Trophoblast cell (in vitro differentiated cells and primary cell): Measurements from ENCODE around the gene CXCR5.
A peak's percentile ranks its signal among the peaks of the same experiment; 100 is the strongest.

Experiments
- DNase-seq, 2 donors: peaks; one replicate each; pipeline ENCODE4 v3.0.0-alpha.2; 2016
- H2AFZ ChIP-seq: 2 replicates; pipeline ENCODE4 v1.6.1; 2013; ENCODE audit warnings: low read length, moderate library complexity, mild to moderate bottlenecking; ENCODE audit not compliant: insufficient read depth, poor library complexity
- H2AK5ac ChIP-seq: 2 replicates; pipeline ENCODE4 v1.6.1; 2013; ENCODE audit warnings: mild to moderate bottlenecking, low read length
- H2BK120ac ChIP-seq: 2 replicates; pipeline ENCODE4 v1.6.1; 2013; ENCODE audit warnings: low read length, mild to moderate bottlenecking, moderate library complexity; ENCODE audit not compliant: insufficient read depth, poor library complexity
- H2BK12ac ChIP-seq: 2 replicates; pipeline ENCODE4 v1.6.1; 2013; ENCODE audit warnings: mild to moderate bottlenecking, low read length, moderate library complexity
- H2BK5ac ChIP-seq: 2 replicates; pipeline ENCODE4 v1.6.1; 2013; ENCODE audit warnings: low read length, low read depth, moderate library complexity, mild to moderate bottlenecking; ENCODE audit not compliant: poor library complexity
- H3K14ac ChIP-seq: 2 replicates; pipeline ENCODE4 v1.6.1; 2013; ENCODE audit warnings: mild to moderate bottlenecking, low read length
- H3K18ac ChIP-seq: 2 replicates; pipeline ENCODE4 v1.6.1; 2013; ENCODE audit warnings: mild to moderate bottlenecking, low read length
- H3K23ac ChIP-seq: 2 replicates; pipeline ENCODE4 v1.6.1; 2013; ENCODE audit warnings: low read length
- H3K27ac ChIP-seq: 2 replicates; pipeline ENCODE4 v1.5.1; 2013; ENCODE audit warnings: low read depth, mild to moderate bottlenecking, inconsistent platforms, low read length, moderate library complexity
- H3K27me3 ChIP-seq: 2 replicates; pipeline ENCODE4 v1.6.1; 2013; ENCODE audit warnings: inconsistent platforms, mild to moderate bottlenecking, low read length, moderate library complexity; ENCODE audit not compliant: insufficient read depth
- H3K36me3 ChIP-seq, 2 experiments: 1 replicate in 1 of 2; 2 replicates in 1 of 2; pipeline ENCODE4 v1.6.1; 2013; ENCODE audit warnings: low read length in 2 of 2, mild to moderate bottlenecking in 2 of 2, moderate library complexity in 1 of 2; ENCODE audit not compliant: insufficient read depth in 2 of 2, control insufficient read depth in 1 of 2
- H3K4ac ChIP-seq: 2 replicates; pipeline ENCODE4 v1.6.1; 2013; ENCODE audit warnings: low read depth, mild to moderate bottlenecking, low read length, moderate library complexity
- H3K4me1 ChIP-seq, 2 experiments: 1 replicate in 1 of 2; 2 replicates in 1 of 2; pipeline ENCODE4 v1.6.1; 2013; ENCODE audit warnings: low read length in 2 of 2, mild to moderate bottlenecking in 2 of 2, moderate library complexity in 1 of 2; ENCODE audit not compliant: insufficient read depth in 2 of 2, control insufficient read depth in 1 of 2
- H3K4me2 ChIP-seq: 2 replicates; pipeline ENCODE4 v1.6.1; 2013; ENCODE audit warnings: inconsistent platforms, mild to moderate bottlenecking, low read length, moderate library complexity
- H3K4me3 ChIP-seq: 2 replicates; pipeline ENCODE4 v1.5.1; 2013; ENCODE audit warnings: mild to moderate bottlenecking, low read depth, low read length, inconsistent platforms
- H3K79me1 ChIP-seq: one replicate; pipeline ENCODE4 v1.6.1; 2013; ENCODE audit warnings: low read length
- H3K79me2 ChIP-seq: 2 replicates; pipeline ENCODE4 v1.6.1; 2013; ENCODE audit warnings: low read length, mild to moderate bottlenecking; ENCODE audit not compliant: control insufficient read depth, insufficient read depth, poor library complexity
- H3K9ac ChIP-seq: 2 replicates; pipeline ENCODE4 v1.6.1; 2013; ENCODE audit warnings: mild to moderate bottlenecking, low read length
- H3K9me3 ChIP-seq: 2 replicates; pipeline ENCODE4 v1.6.1; 2013; ENCODE audit warnings: low read depth, mild to moderate bottlenecking, control low read depth, inconsistent platforms, low read length; ENCODE audit not compliant: insufficient read depth
- H4K12ac ChIP-seq: 2 replicates; pipeline ENCODE4 v1.6.1; 2013; ENCODE audit warnings: low read depth, mild to moderate bottlenecking, low read length, moderate library complexity
- H4K8ac ChIP-seq: 2 replicates; pipeline ENCODE4 v1.6.1; 2013; ENCODE audit warnings: low read depth, mild to moderate bottlenecking, low read length, moderate library complexity
- H4K91ac ChIP-seq: one replicate; pipeline ENCODE4 v1.6.1; 2013; ENCODE audit warnings: low read depth, mild to moderate bottlenecking, low read length, moderate library complexity
- WGBS: extraction: QIAGEN DNeasy Blood & Tissue Kit; methylation state at CpG from one replicate; pipeline ENCODE4 v1.1.7; 2013; ENCODE audit warnings: missing lambda C conversion rate; ENCODE audit not compliant: insufficient read length, insufficient coverage; ENCODE audit errors: extremely low coverage; 5-methylcytosine and 5-hydroxymethylcytosine counted together

CXCR5 gene

GRCh38 chr11:118909619-118910308 is 26.1 kb downstream of the CXCR5 start:
- Histone ChIP-seq H2BK5ac (peak overlapping the region; percentile 88), H2BK12ac (peak overlapping the region; percentile 95), H3K14ac (peak overlapping the region; percentile 90), H4K91ac (peak overlapping the region; percentile 98), H4K8ac (peak overlapping the region; percentile 75), H2AK5ac (peak overlapping the region; percentile 74), H3K18ac (peak overlapping the region; percentile 87), H3K79me2 (peaks cover 45% of the 10 kb centered on the region), H3K4me2 (peak overlapping the region; percentile 57), H3K4me3 (peak overlapping the region; percentile 40), H3K9ac (peak overlapping the region; percentile 16), H3K36me3 (peaks cover 32 to 33% of the 10 kb centered on the region in 2 experiments), H2AFZ (peak overlapping the region; percentile 79), H3K23ac (no peak overlapping the region), H3K27me3 (no peaks in the 10 kb centered on the region), H3K4me1 (peaks cover 55 to 65% of the 10 kb centered on the region in 2 experiments), H3K4ac (peak overlapping the region; percentile 87), H3K79me1 (peaks cover 51% of the 10 kb centered on the region), H3K9me3 (no peaks in the 10 kb centered on the region), H2BK120ac (peak overlapping the region; percentile 92), H3K27ac (peak overlapping the region; percentile 97), H4K12ac (peak overlapping the region; percentile 47)
- no CpG with 5 or more reads among the region's 21 CpGs for WGBS
- no peak for DNase-seq

DNA sequence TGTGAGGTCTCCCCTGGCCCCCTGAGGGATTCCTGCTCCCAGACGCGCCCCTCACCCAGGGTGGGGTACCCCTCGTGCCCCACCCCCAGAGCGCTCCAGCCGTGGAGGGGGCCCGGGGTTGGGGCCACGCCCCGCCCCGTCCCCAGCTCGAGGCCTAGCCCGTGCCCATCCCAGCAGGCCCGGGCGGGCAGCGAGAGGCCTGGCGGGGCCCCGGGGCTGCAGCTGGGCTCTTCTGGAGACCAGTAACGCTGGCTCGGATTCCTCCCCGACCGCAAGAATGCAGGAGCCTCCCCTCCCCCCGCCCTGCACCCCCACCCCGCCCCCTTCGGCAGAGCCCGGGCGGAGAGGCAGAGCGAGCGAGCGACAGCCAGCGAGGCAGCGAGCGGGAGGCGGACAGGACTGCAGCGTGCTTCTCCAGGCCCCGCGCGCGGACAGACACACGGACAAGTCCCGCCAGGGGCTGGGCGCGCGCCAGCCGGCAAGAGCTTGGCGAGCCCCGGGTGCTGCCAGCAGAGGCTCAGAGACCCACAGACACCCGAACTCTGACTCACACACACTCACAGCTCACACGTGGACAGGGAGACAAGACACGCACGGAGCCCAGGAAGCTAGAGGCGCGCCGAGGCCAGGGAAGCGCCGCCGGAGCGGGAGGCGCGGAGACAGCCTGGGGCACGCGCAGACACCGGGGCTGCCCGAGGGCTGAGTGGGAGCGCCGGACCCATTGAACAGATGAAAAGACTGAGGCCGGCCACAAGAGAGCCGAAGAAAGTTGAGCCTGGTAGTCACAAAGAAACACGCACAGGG is 26.8 kb downstream of the CXCR5 start:
- H3K27me3 ChIP-seq: no peaks in the 10 kb centered on the region
- no peak overlapping the region for H3K23ac ChIP-seq
- H4K12ac ChIP-seq: peak overlapping the region; percentile 65
- peak overlapping the region; percentile 92 for H3K14ac ChIP-seq
- H3K79me1 ChIP-seq: peaks cover 53% of the 10 kb centered on the region
- peak overlapping the region; percentile 79 for H2AFZ ChIP-seq
- peak overlapping the region; percentile 93 for H2AK5ac ChIP-seq
- peak overlapping the region; percentile 100 for H3K27ac ChIP-seq
- H2BK5ac ChIP-seq: peak overlapping the region; percentile 95
- H3K18ac ChIP-seq: peak overlapping the region; percentile 94
- H3K4me1 ChIP-seq: peaks cover 61 to 71% of the 10 kb centered on the region in 2 experiments
- peak overlapping the region; percentile 75 for H4K8ac ChIP-seq
- H2BK12ac ChIP-seq: peak overlapping the region; percentile 95
- DNase-seq: peak; percentile 92 to 93
- H3K4me3 ChIP-seq: peak overlapping the region; percentile 48
- H3K79me2 ChIP-seq: peaks cover 49% of the 10 kb centered on the region
- peak overlapping the region; percentile 99 for H4K91ac ChIP-seq
- whole genome bisulfite sequencing: no CpG with 5 or more reads among the region's 67 CpGs
- no peaks in the 10 kb centered on the region for H3K9me3 ChIP-seq
- H3K4me2 ChIP-seq: peak overlapping the region; percentile 63
- H2BK120ac ChIP-seq: peak overlapping the region; percentile 99
- H3K9ac ChIP-seq: peak overlapping the region; percentile 84
- H3K36me3 ChIP-seq: peaks cover 35% of the 10 kb centered on the region in 2 experiments
- H3K4ac ChIP-seq: peak overlapping the region; percentile 87

- whole genome bisulfite sequencing: no CpG with 5 or more reads among the region's 21 CpGs
- peak overlapping the region; percentile 95 for H2BK5ac ChIP-seq
- DNase-seq: peak; percentile 62 to 64
Measured at GRCh38 chr11:118911113-118911879, 27.6 kb downstream of the CXCR5 start.

More at GRCh38 chr11:118911113-118911879, 27.6 kb downstream of the CXCR5 start:
- peak overlapping the region; percentile 53 for H2AFZ ChIP-seq
- peaks cover 69 to 78% of the 10 kb centered on the region in 2 experiments for H3K4me1 ChIP-seq
- H3K79me2 ChIP-seq: peaks cover 56% of the 10 kb centered on the region
- H3K4me2 ChIP-seq: peak overlapping the region; percentile 63
- peak overlapping the region; percentile 69 for H2AK5ac ChIP-seq
- peaks cover 32 to 34% of the 10 kb centered on the region in 2 experiments for H3K36me3 ChIP-seq
- peak overlapping the region; percentile 75 for H4K8ac ChIP-seq
- H3K9ac ChIP-seq: peak overlapping the region; percentile 7
- H4K12ac ChIP-seq: peak overlapping the region; percentile 65
- no peaks in the 10 kb centered on the region for H3K9me3 ChIP-seq
- H3K14ac ChIP-seq: peak overlapping the region; percentile 96
- no peak overlapping the region for H3K23ac ChIP-seq
- peaks cover 59% of the 10 kb centered on the region for H3K79me1 ChIP-seq
- peak overlapping the region; percentile 97 for H2BK12ac ChIP-seq
- peak overlapping the region; percentile 96 for H3K18ac ChIP-seq
- H3K4ac ChIP-seq: peak overlapping the region; percentile 66
- H4K91ac ChIP-seq: peak overlapping the region; percentile 99
- H3K27me3 ChIP-seq: no peaks in the 10 kb centered on the region
- no peak overlapping the region for H3K4me3 ChIP-seq
- H2BK120ac ChIP-seq: peak overlapping the region; percentile 94
- peak overlapping the region; percentile 100 for H3K27ac ChIP-seq
